ENCODE data around the gene COIL. TPM values are rescaled to one million over a fixed set of nuclear protein-coding genes. Genes with fewer than 3 reads are reported as not detected.
A peak's percentile ranks its signal among the peaks of the same experiment; 100 is the strongest.
"Not testable (repeated sequence)": the region's sequence is repeated elsewhere in the genome, so short reads cannot be mapped to it uniquely, and the experiment has no call there.

The COIL gene
- total RNA-seq, 3 donors from 2014 or later, result 8.8 to 23.0 (median 16.7) TPM

- no peaks in the 10 kb centered on the region for H3K4me1 ChIP-seq
- H3K36me3 ChIP-seq, result peaks cover 6% of the 10 kb centered on the region
- no peaks in the 10 kb centered on the region for H3K9me3 ChIP-seq
- no peak overlapping the region for H3K4me3 ChIP-seq
- intact Hi-C loops (cut with DNase I; ENCODE audit: low total_unique reads), result no loop called here
- TF ChIP-seq, protein P1, sequence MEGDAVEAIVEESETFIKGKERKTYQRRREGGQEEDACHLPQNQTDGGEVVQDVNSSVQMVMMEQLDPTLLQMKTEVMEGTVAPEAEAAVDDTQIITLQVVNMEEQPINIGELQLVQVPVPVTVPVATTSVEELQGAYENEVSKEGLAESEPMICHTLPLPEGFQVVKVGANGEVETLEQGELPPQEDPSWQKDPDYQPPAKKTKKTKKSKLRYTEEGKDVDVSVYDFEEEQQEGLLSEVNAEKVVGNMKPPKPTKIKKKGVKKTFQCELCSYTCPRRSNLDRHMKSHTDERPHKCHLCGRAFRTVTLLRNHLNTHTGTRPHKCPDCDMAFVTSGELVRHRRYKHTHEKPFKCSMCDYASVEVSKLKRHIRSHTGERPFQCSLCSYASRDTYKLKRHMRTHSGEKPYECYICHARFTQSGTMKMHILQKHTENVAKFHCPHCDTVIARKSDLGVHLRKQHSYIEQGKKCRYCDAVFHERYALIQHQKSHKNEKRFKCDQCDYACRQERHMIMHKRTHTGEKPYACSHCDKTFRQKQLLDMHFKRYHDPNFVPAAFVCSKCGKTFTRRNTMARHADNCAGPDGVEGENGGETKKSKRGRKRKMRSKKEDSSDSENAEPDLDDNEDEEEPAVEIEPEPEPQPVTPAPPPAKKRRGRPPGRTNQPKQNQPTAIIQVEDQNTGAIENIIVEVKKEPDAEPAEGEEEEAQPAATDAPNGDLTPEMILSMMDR (IDR thresholded peaks at IDR 0.05), result no peak
- no peak for TF ChIP-seq POLR2A (IDR thresholded peaks at IDR 0.05)
- TF ChIP-seq POLR2AphosphoS5 (IDR thresholded peaks at IDR 0.05), result no peak
- no peak for DNase-seq (ENCODE audit: low spot score in 2 of 2)
- H3K27me3 ChIP-seq, result no peaks in the 10 kb centered on the region
- H3K27ac ChIP-seq, result no peak overlapping the region
Measured at GRCh38 chr17:56947741-56948140, 13.1 kb downstream of the COIL start.

DNA sequence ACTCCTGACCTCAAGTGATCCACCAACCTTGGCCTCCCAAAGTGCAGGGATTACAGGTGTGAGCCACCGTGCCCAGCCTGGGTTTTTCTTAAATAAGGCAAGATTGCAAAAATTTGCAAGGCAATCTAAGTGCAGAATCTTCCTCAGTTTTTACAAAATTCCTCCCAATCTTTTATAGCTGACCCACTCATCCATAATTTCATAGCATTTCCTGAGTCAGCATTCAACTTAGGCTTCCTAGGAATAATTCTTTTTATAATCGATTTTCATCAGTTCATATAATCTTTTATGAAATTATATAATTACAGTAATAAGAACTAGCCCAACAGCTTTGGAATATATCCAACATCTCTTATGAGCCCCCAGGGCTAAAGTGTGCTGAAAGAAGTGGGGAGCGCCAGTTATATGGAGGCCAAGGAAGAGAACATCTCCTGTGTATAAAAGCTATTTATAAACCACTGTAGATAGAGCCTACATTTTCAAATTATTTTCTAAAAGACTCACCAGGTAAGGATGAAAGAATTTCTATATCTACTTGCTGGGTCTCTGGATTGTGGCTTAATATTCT lies 14.8 kb downstream of the COIL start:
- Histone ChIP-seq H3K27ac (no peak overlapping the region), H3K4me3 (no peak overlapping the region), H3K36me3 (peaks cover 6% of the 10 kb centered on the region), H3K4me1 (no peaks in the 10 kb centered on the region), H3K27me3 (no peaks in the 10 kb centered on the region), H3K9me3 (no peaks in the 10 kb centered on the region)
- no peak for TF ChIP-seq POLR2AphosphoS5 (IDR thresholded peaks at IDR 0.05)
- DNase-seq (ENCODE audit: low spot score in 2 of 2), result no peak
- intact Hi-C loops (cut with DNase I; ENCODE audit: low total_unique reads), result no loop called here

GRCh38 chr17:56943505-56944125 lies 17.2 kb downstream of the COIL start:
- Histone ChIP-seq H3K27ac (no peak overlapping the region), H3K4me3 (no peak overlapping the region), H3K36me3 (peaks cover 6% of the 10 kb centered on the region), H3K9me3 (no peaks in the 10 kb centered on the region), H3K27me3 (no peaks in the 10 kb centered on the region), H3K4me1 (no peaks in the 10 kb centered on the region)
- TF ChIP-seq, protein P1 (IDR thresholded peaks at IDR 0.05), result no peak
- no peak for TF ChIP-seq POLR2A (IDR thresholded peaks at IDR 0.05)
- no peak for TF ChIP-seq POLR2AphosphoS5 (IDR thresholded peaks at IDR 0.05)
- no peak for DNase-seq (ENCODE audit: low spot score in 2 of 2)
- intact Hi-C loops (cut with DNase I; ENCODE audit: low total_unique reads), result no loop called here

GRCh38 chr17:56939869-56940484 lies 20.9 kb downstream of the COIL start:
- no peak for TF ChIP-seq POLR2AphosphoS5 (IDR thresholded peaks at IDR 0.05)
- no peak for TF ChIP-seq POLR2A (IDR thresholded peaks at IDR 0.05)
- TF ChIP-seq, protein P1 (IDR thresholded peaks at IDR 0.05), result peak; percentile 43 to 63 (median 59)
- intact Hi-C loops (cut with DNase I; ENCODE audit: low total_unique reads), result no loop called here

DNA sequence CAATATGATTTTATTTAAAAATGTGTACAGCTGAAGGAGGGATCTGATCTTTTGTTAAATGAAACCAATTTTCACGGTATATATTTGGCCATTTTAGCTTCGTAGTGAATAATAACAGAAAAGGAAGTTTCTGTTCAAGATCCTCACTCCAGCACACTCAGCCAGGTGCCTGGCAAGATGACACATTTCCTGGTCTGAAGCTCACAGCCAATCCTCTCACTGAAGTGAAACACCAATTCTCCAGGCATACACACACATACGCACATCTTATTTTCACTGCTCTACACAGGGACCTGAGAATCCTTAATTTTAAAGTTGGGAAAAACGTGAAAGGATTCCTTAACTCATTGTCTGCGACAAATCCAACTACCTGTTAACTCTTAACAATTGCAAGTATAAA lies 22.6 kb downstream of the COIL start:
- intact Hi-C loops (cut with DNase I; ENCODE audit: low total_unique reads); H3K4me3 ChIP-seq; H3K27me3 ChIP-seq; H3K4me1 ChIP-seq; DNase-seq (ENCODE audit: low spot score in 2 of 2); H3K9me3 ChIP-seq; H3K36me3 ChIP-seq: not testable (repeated sequence)
- peak overlapping the region in 1 of 2 donors; percentile 20 for H3K27ac ChIP-seq

More at GRCh38 chr17:56939869-56940484, 20.9 kb downstream of the COIL start:
- Histone ChIP-seq H3K4me1 (no peaks in the 10 kb centered on the region), H3K4me3 (no peak overlapping the region), H3K9me3 (no peaks in the 10 kb centered on the region), H3K27ac (no peak overlapping the region), H3K36me3 (no peaks in the 10 kb centered on the region), H3K27me3 (no peaks in the 10 kb centered on the region)
- DNase-seq (ENCODE audit: low spot score in 2 of 2), result no peak

- Histone ChIP-seq H3K27ac (peak overlapping the region in 1 of 2 donors; percentile 20), H3K4me3 (no peak overlapping the region), H3K36me3 (no peaks in the 10 kb centered on the region), H3K27me3 (no peaks in the 10 kb centered on the region), H3K4me1 (no peaks in the 10 kb centered on the region), H3K9me3 (no peaks in the 10 kb centered on the region)
- intact Hi-C loops (cut with DNase I; ENCODE audit: low total_unique reads), result no loop called here
- no peak for DNase-seq (ENCODE audit: low spot score in 2 of 2)
- TF ChIP-seq POLR2AphosphoS5 (IDR thresholded peaks at IDR 0.05), result no peak
- TF ChIP-seq POLR2A (IDR thresholded peaks at IDR 0.05), result no peak
- TF ChIP-seq, protein P1 (IDR thresholded peaks at IDR 0.05), result no peak
Measured at GRCh38 chr17:56937687-56938086, 23.2 kb downstream of the COIL start.
